K562 (cell line): ENCODE results near the gene SIGLEC5. TPM values are rescaled to one million over a fixed set of nuclear protein-coding genes. Genes with fewer than 3 reads are reported as not detected.

Experiments used
- BRD4 ChIP-seq: fragments of 200-600 bp; sonication (generic); IDR thresholded peaks from 2 replicates; pipeline ENCODE4 v1.6.1; 2017; ENCODE audit warnings: inconsistent platforms
- KHSRP ChIP-seq: fragments of 450-650 bp; IDR thresholded peaks from 2 replicates; pipeline ENCODE4 v1.6.1; 2017
- PYGO2 ChIP-seq: fragments of 450-650 bp; IDR thresholded peaks from 2 replicates; pipeline ENCODE4 v1.6.1; 2016; ENCODE audit warnings: mild to moderate bottlenecking, missing genetic modification characterization, moderate library complexity, missing compliant biosample characterization
- TCF7L2 ChIP-seq: fragments of 150-350 bp; IDR thresholded peaks from 2 replicates; pipeline ENCODE4 v1.6.1; 2016; ENCODE audit warnings: low read depth, mild to moderate bottlenecking, low read length, moderate library complexity
- ZNF224 ChIP-seq: sonication (generic); formaldehyde crosslinking; IDR thresholded peaks from 2 replicates; pipeline ENCODE4 v1.8.0; 2022; ENCODE audit warnings: mild to moderate bottlenecking, missing genetic modification reagents
- ZNF274 ChIP-seq: IDR thresholded peaks from 2 replicates; pipeline ENCODE4 v1.6.1; 2011; ENCODE audit warnings: low read depth, mild to moderate bottlenecking, low read length, moderate library complexity, borderline replicate concordance
- ZNF589 ChIP-seq: fragments of 200-800 bp; sonication (Bioruptor generic); IDR thresholded peaks from 2 replicates; pipeline ENCODE4 v1.6.1; 2016; ENCODE audit warnings: low read depth, missing genetic modification characterization, missing compliant biosample characterization
- polyA plus RNA-seq, 8 experiments: library from polyadenylated mRNA; depleted of rRNA in 4 of 8; stranded (reverse) in 5 of 8; unstranded in 3 of 8; fragments of >200 nt; fragmentation: Nextera tagmentation in 2 of 8; fragmentation: Illumina TruSeq in 1 of 8; extraction: Ambion mirVana in 2 of 8; extraction: Trizol in 1 of 8; gene quantifications; 2 replicates each; pipeline versions ENCODE4 v1.2.1 to v1.2.3, GENCODE V29; 2011 to 2014; ENCODE audit warnings: inconsistent platforms in 1 of 8, missing spikeins in 1 of 8
- total RNA-seq, 7 experiments: library from RNA; depleted of rRNA in 6 of 7; stranded (reverse); fragments of >200 nt in 6 of 7; fragmentation: Illumina TruSeq in 2 of 7; extraction: Trizol in 2 of 7; gene quantifications; 2 replicates each; pipeline versions ENCODE4 v1.2.1 to v1.2.3, GENCODE V29; 2011 to 2021; ENCODE audit warnings: low replicate concordance in 1 of 7
- TF ChIP-seq, protein P1 (sequence below), 2 experiments: fragments of 450-650 bp; IDR thresholded peaks; 2 replicates each; pipeline ENCODE4 v1.6.1; 2016; ENCODE audit warnings: mild to moderate bottlenecking in 2 of 2, borderline replicate concordance in 1 of 2, low read depth in 1 of 2, moderate library complexity in 1 of 2
- TF ChIP-seq, protein P2 (sequence below): sonication (generic); formaldehyde crosslinking; IDR thresholded peaks from 2 replicates; pipeline ENCODE4 v1.8.1; 2023; ENCODE audit warnings: mild to moderate bottlenecking, missing genetic modification reagents
- TF ChIP-seq, protein P3 (sequence below): fragments of 200-400 bp; formaldehyde crosslinking; IDR thresholded peaks from 2 replicates; pipeline ENCODE4 v1.6.1; 2017; ENCODE audit warnings: mild to moderate bottlenecking, low read depth, low read length, moderate library complexity
- TF ChIP-seq, protein P4 (sequence below): fragments of 250-450 bp; sonication (Bioruptor Pico); IDR thresholded peaks from 2 replicates; pipeline ENCODE4 v1.4.0; 2020; ENCODE audit warnings: borderline replicate concordance

The SIGLEC5 gene
- total and polyA plus RNA-seq, 9 of the 15 experiments (the other 6 are each of a cell fraction or from before 2014, with no cell fraction given): 0.14 TPM; not detected in 8

DNA sequence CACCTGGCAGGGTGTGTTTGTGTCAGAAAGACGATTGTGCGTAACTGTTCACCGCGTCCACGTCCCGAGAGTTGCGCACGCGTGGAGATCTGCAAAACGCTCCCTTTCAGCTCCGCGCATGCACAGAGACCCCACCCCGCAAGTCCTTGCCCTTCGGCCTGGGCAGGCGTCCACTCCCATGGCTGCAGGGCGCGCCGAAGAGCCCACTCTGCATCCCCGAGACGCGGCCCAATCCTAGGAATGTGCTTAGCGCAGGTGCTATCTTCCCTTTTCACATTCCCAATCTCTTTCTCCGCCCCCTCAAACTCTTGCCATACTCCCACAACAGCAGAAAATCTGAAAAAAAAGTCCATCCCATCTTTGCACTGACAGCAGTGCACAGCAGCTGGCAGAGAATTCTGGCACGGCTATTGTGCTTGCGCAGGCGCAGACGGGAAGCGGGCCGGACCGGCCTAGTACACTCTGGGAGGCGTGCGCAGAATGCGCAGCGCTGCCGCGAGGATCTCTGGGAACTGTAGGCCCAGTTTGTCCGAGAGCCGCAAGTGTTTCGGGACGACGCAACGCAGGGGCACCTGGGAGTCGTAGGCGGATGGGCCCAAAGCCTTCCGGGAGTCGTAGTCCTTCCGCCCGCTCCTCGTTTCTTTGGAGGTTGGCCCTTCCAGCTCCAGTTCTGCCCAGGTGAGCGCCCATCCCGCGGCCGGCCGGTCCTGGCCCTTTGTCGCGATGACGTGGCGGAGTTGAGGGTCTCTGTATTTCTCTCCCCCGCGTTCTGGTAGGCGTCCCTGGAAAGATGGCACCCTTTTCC lies 36.0 kb downstream of the SIGLEC5 start (continued):
- TF ChIP-seq, protein P1, sequence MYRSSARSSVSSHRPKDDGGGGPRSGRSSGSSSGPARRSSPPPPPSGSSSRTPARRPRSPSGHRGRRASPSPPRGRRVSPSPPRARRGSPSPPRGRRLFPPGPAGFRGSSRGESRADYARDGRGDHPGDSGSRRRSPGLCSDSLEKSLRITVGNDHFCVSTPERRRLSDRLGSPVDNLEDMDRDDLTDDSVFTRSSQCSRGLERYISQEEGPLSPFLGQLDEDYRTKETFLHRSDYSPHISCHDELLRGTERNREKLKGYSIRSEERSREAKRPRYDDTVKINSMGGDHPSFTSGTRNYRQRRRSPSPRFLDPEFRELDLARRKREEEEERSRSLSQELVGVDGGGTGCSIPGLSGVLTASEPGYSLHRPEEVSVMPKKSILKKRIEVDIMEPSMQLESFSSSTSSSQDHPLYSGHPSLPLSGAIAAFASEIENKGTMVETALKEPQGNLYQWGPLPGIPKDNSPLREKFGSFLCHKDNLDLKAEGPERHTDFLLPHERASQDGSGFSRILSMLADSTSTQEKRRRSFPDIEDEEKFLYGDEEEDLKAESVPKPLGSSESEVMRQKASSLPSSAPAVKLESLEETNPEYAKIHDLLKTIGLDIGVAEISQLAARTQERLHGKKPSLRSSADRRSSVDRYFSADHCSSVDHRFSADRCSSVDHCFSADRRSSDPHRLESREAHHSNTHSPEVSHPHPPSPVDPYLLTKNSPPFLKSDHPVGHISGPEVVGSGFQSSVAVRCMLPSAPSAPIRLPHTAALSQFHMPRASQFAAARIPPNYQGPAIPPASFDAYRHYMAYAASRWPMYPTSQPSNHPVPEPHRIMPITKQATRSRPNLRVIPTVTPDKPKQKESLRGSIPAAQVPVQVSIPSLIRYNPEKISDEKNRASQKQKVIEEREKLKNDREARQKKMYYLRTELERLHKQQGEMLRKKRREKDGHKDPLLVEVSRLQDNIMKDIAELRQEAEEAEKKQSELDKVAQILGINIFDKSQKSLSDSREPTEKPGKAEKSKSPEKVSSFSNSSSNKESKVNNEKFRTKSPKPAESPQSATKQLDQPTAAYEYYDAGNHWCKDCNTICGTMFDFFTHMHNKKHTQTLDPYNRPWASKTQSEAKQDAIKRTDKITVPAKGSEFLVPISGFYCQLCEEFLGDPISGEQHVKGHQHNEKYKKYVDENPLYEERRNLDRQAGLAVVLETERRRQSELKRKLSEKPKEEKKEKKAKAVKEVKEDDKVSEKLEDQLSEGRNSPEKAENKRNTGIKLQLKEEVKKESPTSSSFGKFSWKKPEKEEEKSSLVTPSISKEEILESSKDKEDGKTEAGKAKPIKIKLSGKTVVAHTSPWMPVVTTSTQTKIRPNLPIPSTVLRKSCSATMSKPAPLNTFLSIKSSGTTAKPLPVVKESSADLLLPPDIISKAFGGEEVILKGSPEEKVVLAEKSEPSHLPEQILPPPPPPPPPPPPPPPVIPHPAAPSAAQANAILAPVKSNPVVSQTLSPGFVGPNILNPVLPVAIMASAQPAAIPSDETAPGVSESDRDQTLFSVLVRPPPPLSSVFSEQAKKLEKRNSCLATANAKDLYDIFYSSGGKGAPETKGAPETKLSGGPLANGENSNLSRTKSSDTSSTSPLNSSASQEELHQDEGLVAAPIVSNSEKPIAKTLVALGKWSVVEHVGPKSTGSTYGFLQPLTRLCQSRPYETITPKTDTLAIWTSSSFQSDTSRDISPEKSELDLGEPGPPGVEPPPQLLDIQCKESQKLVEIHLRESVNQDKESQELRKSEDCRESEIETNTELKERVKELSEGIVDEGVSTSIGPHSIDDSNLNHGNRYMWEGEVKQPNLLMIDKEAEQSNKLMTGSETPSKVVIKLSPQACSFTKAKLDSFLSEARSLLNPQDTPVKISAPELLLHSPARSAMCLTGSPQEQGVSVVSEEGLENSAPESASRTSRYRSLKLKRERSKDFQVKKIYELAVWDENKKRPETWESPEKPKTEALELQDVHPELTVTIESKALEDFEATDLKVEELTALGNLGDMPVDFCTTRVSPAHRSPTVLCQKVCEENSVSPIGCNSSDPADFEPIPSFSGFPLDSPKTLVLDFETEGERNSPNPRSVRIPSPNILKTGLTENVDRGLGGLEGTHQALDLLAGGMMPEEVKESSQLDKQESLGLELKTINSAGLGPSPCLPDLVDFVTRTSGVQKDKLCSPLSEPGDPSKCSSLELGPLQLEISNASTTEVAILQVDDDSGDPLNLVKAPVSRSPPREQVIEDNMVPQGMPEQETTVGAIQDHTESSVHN (IDR thresholded peaks at IDR 0.05; ENCODE audit: borderline replicate concordance in 1 of 2, low read depth in 1 of 2): no peak
- TF ChIP-seq KHSRP (no peak), PYGO2 (tag) (no peak), ZNF589 (CRISPR knock-in tag) (peak; percentile 75; the same call in 1 of the 2 replicates), ZNF224 (CRISPR knock-in tag) (peak; percentile 51; the same call in 1 of the 2 replicates), ZNF274 (no peak), TCF7L2 (peak; percentile 36), BRD4 (no peak)
- TF ChIP-seq, protein P2, sequence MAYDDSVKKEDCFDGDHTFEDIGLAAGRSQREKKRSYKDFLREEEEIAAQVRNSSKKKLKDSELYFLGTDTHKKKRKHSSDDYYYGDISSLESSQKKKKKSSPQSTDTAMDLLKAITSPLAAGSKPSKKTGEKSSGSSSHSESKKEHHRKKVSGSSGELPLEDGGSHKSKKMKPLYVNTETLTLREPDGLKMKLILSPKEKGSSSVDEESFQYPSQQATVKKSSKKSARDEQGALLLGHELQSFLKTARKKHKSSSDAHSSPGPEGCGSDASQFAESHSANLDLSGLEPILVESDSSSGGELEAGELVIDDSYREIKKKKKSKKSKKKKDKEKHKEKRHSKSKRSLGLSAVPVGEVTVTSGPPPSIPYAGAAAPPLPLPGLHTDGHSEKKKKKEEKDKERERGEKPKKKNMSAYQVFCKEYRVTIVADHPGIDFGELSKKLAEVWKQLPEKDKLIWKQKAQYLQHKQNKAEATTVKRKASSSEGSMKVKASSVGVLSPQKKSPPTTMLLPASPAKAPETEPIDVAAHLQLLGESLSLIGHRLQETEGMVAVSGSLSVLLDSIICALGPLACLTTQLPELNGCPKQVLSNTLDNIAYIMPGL (CRISPR knock-in tag): no peak
- TF ChIP-seq, protein P3, sequence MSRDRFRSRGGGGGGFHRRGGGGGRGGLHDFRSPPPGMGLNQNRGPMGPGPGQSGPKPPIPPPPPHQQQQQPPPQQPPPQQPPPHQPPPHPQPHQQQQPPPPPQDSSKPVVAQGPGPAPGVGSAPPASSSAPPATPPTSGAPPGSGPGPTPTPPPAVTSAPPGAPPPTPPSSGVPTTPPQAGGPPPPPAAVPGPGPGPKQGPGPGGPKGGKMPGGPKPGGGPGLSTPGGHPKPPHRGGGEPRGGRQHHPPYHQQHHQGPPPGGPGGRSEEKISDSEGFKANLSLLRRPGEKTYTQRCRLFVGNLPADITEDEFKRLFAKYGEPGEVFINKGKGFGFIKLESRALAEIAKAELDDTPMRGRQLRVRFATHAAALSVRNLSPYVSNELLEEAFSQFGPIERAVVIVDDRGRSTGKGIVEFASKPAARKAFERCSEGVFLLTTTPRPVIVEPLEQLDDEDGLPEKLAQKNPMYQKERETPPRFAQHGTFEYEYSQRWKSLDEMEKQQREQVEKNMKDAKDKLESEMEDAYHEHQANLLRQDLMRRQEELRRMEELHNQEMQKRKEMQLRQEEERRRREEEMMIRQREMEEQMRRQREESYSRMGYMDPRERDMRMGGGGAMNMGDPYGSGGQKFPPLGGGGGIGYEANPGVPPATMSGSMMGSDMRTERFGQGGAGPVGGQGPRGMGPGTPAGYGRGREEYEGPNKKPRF: 0 out of 2 replicates have a peak, but pooled peaks have one; percentile 40
- TF ChIP-seq, protein P4, sequence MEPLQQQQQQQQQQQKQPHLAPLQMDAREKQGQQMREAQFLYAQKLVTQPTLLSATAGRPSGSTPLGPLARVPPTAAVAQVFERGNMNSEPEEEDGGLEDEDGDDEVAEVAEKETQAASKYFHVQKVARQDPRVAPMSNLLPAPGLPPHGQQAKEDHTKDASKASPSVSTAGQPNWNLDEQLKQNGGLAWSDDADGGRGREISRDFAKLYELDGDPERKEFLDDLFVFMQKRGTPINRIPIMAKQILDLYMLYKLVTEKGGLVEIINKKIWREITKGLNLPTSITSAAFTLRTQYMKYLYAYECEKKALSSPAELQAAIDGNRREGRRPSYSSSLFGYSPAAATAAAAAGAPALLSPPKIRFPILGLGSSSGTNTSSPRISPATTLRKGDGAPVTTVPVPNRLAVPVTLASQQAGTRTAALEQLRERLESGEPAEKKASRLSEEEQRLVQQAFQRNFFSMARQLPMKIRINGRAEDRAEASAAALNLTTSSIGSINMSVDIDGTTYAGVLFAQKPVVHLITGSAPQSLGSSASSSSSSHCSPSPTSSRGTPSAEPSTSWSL (CRISPR knock-in tag): no peak
